ENCODE measurements around the gene PRKG2.

The PRKG2 gene

GRCh38 chr4:81217779-81218178 is 2.8 kb upstream of the PRKG2 start:
- DNase-seq: no peak

GRCh38 chr4:81215931-81216330 is 909 bp upstream of the PRKG2 start:
- DNase-seq: no peak

GRCh38 chr4:81214144-81214880 is 710 bp downstream of the PRKG2 start:
- DNase-seq: no peak

GRCh38 chr4:81213671-81214070 is 1.4 kb downstream of the PRKG2 start:
- DNase-seq: no peak

- DNase-seq: no peak
Measured at GRCh38 chr4:81211956-81212355, 3.1 kb downstream of the PRKG2 start.

GRCh38 chr4:81207828-81208227 is 7.2 kb downstream of the PRKG2 start:
- no peak for DNase-seq

- DNase-seq: no peak
Measured at GRCh38 chr4:81205302-81205701, 9.7 kb downstream of the PRKG2 start.

- no peak for DNase-seq
Measured at GRCh38 chr4:81204571-81204970, 10.5 kb downstream of the PRKG2 start.

GRCh38 chr4:81199831-81200230 is 15.2 kb downstream of the PRKG2 start:
- no peak for DNase-seq

GRCh38 chr4:81198609-81199008 is 16.4 kb downstream of the PRKG2 start:
- DNase-seq: no peak

- DNase-seq: no peak
Measured at GRCh38 chr4:81197864-81198524, 17.0 kb downstream of the PRKG2 start.

GRCh38 chr4:81196126-81196650 is 18.8 kb downstream of the PRKG2 start:
- DNase-seq: no peak

- DNase-seq: no peak
Measured at GRCh38 chr4:81195475-81195874, 19.5 kb downstream of the PRKG2 start.

GRCh38 chr4:81194286-81194685 is 20.7 kb downstream of the PRKG2 start:
- no peak for DNase-seq

GRCh38 chr4:81180916-81181315 is 34.1 kb downstream of the PRKG2 start:
- no peak for DNase-seq

GRCh38 chr4:81179326-81179725 is 35.7 kb downstream of the PRKG2 start:
- no peak for DNase-seq

GRCh38 chr4:81173213-81173612 is 41.8 kb downstream of the PRKG2 start:
- DNase-seq: no peak

GRCh38 chr4:81166458-81167160 is 48.4 kb downstream of the PRKG2 start:
- no peak for DNase-seq

GRCh38 chr4:81165861-81166430 is 49.1 kb downstream of the PRKG2 start:
- no peak for DNase-seq

- no peak for DNase-seq
Measured at GRCh38 chr4:81164623-81165416, 50.2 kb downstream of the PRKG2 start.

- DNase-seq: no peak
Measured at GRCh38 chr4:81164126-81164525, 50.9 kb downstream of the PRKG2 start.

- DNase-seq: no peak
Measured at GRCh38 chr4:81162752-81163458, 52.1 kb downstream of the PRKG2 start.

Data from activated CD4-positive, alpha-beta T cell treated with anti-CD3 and anti-CD28 coated beads, Interleukin-2, amount 50 U/mL, for 4 hours (primary cell).